HG02852 (cell line): Measurements from ENCODE around the gene LY6G6D.

Source experiments
- ATAC-seq: cut with Tn5 transposase; IDR thresholded peaks from one replicate; pipeline ENCODE4 v1.9.1; 2021; ENCODE audit warnings: mild to moderate bottlenecking, moderate library complexity; ENCODE audit not compliant: unreplicated experiment

The LY6G6D gene

DNA sequence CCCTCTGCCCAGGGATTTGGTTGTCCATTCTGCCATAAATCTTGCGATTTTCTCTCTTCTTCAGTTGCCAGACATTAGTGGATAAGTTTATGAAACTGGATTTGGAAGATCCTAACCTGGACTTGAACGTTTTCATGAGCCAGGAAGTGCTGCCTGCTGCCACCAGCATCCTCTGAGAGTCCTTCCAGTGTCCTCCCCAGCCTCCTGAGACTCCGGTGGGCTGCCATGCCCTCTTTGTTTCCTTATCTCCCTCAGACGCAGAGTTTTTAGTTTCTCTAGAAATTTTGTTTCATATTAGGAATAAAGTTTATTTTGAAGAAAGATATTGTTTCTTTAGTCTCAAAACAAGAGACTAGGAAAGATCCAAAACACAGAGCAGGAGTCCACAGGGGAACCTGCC lies 47.2 kb downstream of the LY6G6D start, which contains the start of gene SAPCD1:
Gene SAPCD1 (plus strand): TSS at position 301 of the 400 bp plus-strand sequence. CDS start 399 bp downstream, outside the sequence.
- ATAC-seq: no peak

DNA sequence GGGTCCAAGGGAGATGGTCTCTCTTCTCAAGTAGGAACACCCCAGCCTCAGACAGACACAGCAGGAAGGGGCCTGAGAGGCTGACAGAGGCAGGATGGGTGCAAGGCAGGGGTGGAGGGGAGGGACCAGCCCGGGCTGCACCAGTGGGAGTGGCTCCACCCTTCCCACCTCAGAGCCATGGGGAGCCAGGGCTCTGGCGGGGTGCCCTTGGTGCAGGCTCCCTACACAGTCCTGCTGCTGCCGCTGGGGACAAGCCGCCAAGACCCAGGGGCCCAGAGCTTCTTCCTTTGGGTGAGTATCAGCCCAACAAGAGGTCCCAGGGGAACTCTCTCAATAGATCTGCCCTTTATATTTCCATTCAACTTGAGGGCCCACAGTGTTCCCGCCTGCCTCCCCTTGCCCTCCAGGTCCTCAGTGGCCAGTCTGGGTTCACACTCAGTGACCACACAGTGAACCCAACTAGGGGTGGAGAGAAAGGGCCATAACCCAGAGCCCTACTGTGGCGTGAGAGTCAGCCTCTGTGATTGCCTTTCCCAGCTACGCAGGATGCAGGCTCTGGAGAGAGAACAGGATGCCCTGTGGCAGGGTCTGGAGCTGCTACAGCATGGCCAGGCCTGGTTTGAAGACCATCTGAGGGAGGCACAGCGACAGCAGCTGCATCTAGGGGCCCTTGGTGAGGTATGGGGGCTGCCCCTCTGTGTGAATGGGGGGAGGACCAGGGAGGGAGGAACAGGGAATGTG lies 47.9 kb downstream of the LY6G6D start:
- ATAC-seq: no peak

DNA sequence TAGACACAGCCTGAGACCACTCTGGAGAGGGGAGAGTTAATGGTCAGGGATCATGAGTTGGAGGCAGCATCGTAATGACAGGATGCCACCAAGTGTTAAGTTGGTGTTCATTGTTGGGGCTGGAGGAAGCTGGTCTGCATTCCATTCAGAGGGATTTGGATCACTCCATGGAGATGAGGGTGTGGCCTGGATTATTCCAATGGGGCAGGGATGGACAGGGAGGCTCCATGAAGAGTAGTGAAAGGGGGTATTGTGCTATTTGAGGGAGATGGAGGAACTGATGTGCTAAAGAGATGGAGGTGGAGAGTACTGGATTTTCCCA lies 48.4 kb downstream of the LY6G6D start:
- no peak for ATAC-seq

DNA sequence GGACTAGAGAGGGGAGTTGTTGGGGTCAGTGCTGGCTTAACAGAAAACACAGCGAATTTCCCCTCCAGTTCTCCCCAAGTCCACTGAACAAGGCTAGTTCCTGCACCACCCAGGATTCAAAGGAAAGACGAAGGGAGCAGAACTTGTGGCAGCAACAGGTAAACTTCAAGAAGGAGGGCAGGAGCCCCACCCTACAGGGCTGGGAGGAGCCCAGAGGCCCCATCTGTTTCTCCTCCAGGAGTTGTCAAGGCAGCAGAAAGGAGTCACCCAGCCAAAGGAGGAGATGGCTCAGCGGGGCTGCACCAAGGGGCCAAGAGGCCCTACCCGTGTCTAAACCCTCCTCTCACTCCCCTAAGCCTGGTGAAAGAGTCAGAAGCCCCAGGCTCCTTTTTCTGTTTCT lies 49.0 kb downstream of the LY6G6D start:
- no peak for ATAC-seq

DNA sequence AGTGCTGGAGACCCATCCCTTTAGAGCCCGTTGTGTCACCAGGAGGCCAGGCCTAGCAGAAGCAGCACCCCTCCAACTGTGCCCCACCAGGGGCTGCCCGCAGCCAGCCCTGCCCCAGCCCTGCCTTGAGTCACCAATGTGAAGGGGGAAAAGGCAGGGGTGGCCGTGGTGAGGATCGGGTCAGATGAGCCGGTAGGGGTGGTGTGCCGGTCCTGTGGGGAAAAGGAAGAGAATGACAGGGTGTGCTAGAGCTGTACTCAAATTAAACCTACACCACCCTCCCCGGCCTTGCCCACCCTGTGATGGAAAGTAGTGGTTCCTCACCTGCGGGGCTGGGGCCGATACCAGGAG lies 50.4 kb downstream of the LY6G6D start:
- ATAC-seq: no peak

DNA sequence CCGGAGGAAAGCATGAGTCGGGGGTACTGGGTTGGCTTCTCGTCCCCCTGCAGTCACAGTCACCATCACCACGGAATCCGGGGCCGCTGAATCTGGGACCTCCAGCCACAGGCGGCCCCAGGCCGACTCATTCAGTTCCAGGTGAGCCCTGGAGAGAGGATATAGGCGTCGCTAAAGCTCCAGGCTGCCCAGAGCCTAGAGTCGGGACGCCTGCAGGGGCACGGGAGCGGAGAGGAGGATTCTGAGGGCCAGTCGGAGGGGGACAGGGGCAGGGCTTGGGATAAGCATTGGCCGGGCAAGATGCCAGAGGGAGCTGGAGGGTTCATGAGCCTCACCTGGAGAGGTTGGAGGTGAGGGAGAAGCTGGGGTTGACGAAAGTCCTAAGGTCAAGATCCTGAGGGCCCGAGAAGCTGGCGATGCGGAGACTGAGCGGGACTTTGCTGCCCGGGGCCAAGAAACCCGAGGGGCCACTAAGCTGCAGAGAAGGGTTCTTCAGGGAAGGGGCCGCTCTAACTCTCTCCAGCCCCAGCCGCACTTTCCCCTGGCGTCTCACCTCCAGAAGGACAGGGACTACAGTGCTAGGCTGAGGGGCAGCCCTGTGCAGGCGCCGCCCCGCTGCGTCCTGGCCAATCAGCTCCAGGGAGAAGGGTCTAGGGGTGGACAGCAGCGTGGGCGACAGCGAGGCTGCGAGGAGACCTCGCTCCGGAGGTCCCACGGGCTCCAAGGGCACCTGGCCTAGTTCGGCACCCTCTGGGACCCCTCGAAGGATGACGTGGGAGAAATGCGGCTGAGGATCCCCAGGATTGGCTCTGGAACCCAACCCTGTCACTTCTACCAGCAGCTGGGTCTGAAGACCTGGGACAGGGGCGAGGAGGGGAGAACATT lies 51.0 kb downstream of the LY6G6D start:
- ATAC-seq: no peak

DNA sequence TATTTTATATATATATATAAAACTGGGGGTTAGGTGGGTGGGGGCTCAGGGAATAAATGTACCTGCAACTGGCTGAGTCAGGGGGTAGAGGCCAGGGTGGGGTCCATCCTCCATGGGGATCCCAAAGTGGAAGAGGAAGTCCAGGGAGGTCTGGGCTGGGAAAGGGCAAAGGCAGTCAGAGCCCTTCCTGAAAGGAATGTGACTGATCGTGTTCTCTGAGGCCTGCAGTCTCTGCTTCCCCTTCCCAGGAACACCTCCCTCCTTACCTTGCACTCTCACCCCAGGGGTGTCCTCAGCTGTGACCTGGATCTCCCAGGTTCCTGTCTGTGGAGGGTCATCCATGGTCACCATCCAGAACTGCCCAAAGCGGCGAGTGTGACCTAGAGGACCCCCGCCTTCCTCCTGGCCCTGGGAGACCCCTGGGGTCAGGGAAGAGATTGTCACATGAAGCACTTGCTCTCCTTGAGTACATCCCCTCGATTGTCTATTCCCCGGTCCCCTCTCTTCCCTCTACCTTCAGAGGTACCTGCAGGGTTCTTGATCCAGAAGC lies 52.0 kb downstream of the LY6G6D start:
- no peak for ATAC-seq
